Right lobe of liver (tissue), 6 donors: Measurements from ENCODE around the gene TSSK2. TPM values are rescaled to one million over a fixed set of nuclear protein-coding genes. Genes with fewer than 3 reads are reported as not detected.

Experiments used
- ATAC-seq, 4 donors: fragments of 200-7000 bp; cut with Tn5 transposase; one replicate each; pipeline ENCODE4 v1.9.1; 2020; ENCODE audit warnings: mild to moderate bottlenecking in 4 of 4, moderate library complexity in 4 of 4
- DNase-seq, 3 donors: peaks; one replicate each; pipeline ENCODE4 v3.0.0-alpha.2; 2020
- H3K27ac ChIP-seq, 3 donors: fragments of 200-600 bp; one replicate each; pipeline ENCODE4 v1.8.0; 2022
- H3K27me3 ChIP-seq, 2 donors: fragments of 200-600 bp; one replicate each; pipeline ENCODE4 v1.8.0; 2022
- H3K36me3 ChIP-seq, 4 donors: fragments of 200-600 bp; sonication (generic) in 1 of 4; one replicate each; pipeline versions ENCODE4 v1.5.1 to v1.8.0; 2017 to 2022; ENCODE audit warnings: control low read depth in 1 of 4
- H3K4me1 ChIP-seq, 4 donors: fragments of 200-600 bp; sonication (generic) in 1 of 4; one replicate each; pipeline versions ENCODE4 v1.5.1 to v1.8.0; 2017 to 2022; ENCODE audit warnings: control low read depth in 1 of 4
- H3K4me3 ChIP-seq, 3 donors: fragments of 200-600 bp; one replicate each; pipeline ENCODE4 v1.8.0; 2022
- H3K9me3 ChIP-seq, 4 donors: fragments of 200-600 bp; sonication (generic) in 1 of 4; one replicate each; pipeline versions ENCODE4 v1.5.1 to v1.8.0; 2017 to 2022; ENCODE audit warnings: control low read depth in 1 of 4
- POLR2A ChIP-seq: fragments of 450-650 bp; IDR thresholded peaks from one replicate; pipeline ENCODE4 v1.6.1; 2017; ENCODE audit warnings: antibody characterized with exemption, mild to moderate bottlenecking
- WGBS: methylation state at CpG from one replicate; pipeline ENCODE4 v1.1.6; 2018; ENCODE audit warnings: low coverage, low lambda C conversion rate; ENCODE audit not compliant: insufficient coverage; ENCODE audit errors: missing lambda C conversion rate; 5-methylcytosine and 5-hydroxymethylcytosine counted together
- intact Hi-C, 2 donors: fragments of 100-400 bp; cut with DNase I; formaldehyde crosslinking; loops; one replicate each; pipeline versions ENCODE4 v1.11.2 to v1.14.1; 2022
- total RNA-seq, 6 experiments: library from RNA; depleted of rRNA in 2 of 6; stranded (reverse); fragments of >200 nt in 2 of 6; fragmentation: NEBNext Ultra II Directional in 3 of 6; extraction: Animal tissue kit (Norgen Biotek cat#: 25700) in 3 of 6; gene quantifications; one replicate each; pipeline versions ENCODE4 v1.1.0 to v1.2.4, GENCODE V29; 2016 to 2023
- TF ChIP-seq, protein P1 (sequence below), 4 donors: fragments of 200-600 bp in 3 of 4; fragments of 450-650 bp in 1 of 4; IDR thresholded peaks; one replicate each; pipeline versions ENCODE4 v1.5.1 to v1.8.0; 2016 to 2022; ENCODE audit warnings: antibody characterized with exemption in 4 of 4, mild to moderate bottlenecking in 2 of 4
- donor health status: DM: no; HTN: yes; CAD: no.
- donor health status: DM: no; HTN: no; CAD: no.
- donor health status: DM: no; HTN: no; CAD: no.
- donor health status: DM: no; HTN: yes; CAD: no.
- donor health status: DM: no; HTN: yes; CAD: no.

TSSK2 gene
- total RNA-seq, 6 experiments from 2014 or later, result not detected

DNA sequence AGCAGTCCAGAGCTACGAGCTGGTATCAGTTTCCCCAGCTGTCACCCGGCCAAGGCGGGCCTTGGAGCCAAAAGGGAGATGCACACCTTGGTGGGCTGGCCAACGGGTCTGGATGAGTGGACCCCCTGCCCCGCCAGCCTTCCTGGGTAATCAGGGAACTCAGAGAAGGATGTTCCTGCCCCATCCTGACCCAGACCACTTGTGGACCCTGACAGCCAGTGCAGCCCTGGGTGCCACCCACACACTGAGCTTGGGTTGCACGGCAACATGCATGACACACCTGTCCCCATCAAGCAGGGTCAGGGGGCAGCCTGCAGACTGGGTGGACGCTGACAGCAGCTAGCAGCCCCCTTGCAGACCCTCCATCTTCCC lies 38.8 kb downstream of the TSSK2 start:
- no peak for TF ChIP-seq POLR2A
- TF ChIP-seq, protein P1, sequence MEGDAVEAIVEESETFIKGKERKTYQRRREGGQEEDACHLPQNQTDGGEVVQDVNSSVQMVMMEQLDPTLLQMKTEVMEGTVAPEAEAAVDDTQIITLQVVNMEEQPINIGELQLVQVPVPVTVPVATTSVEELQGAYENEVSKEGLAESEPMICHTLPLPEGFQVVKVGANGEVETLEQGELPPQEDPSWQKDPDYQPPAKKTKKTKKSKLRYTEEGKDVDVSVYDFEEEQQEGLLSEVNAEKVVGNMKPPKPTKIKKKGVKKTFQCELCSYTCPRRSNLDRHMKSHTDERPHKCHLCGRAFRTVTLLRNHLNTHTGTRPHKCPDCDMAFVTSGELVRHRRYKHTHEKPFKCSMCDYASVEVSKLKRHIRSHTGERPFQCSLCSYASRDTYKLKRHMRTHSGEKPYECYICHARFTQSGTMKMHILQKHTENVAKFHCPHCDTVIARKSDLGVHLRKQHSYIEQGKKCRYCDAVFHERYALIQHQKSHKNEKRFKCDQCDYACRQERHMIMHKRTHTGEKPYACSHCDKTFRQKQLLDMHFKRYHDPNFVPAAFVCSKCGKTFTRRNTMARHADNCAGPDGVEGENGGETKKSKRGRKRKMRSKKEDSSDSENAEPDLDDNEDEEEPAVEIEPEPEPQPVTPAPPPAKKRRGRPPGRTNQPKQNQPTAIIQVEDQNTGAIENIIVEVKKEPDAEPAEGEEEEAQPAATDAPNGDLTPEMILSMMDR (IDR thresholded peaks at IDR 0.05), result no peak
- H3K27ac ChIP-seq, result no peak overlapping the region
- H3K9me3 ChIP-seq, result no peaks in the 10 kb centered on the region
- no peaks in the 10 kb centered on the region for H3K36me3 ChIP-seq
- H3K4me1 ChIP-seq, result peaks cover 0 to 38% (median 10%) of the 10 kb centered on the region in 4 donors
- ATAC-seq (no peak), DNase-seq (no peak)
- intact Hi-C loops, result no loop called here
- H3K4me3 ChIP-seq, result no peak overlapping the region
- whole genome bisulfite sequencing, result 40% methylated on average over 1 of the region's 7 CpGs
- H3K27me3 ChIP-seq, result peaks cover 0 to 5% of the 10 kb centered on the region in 2 donors

DNA sequence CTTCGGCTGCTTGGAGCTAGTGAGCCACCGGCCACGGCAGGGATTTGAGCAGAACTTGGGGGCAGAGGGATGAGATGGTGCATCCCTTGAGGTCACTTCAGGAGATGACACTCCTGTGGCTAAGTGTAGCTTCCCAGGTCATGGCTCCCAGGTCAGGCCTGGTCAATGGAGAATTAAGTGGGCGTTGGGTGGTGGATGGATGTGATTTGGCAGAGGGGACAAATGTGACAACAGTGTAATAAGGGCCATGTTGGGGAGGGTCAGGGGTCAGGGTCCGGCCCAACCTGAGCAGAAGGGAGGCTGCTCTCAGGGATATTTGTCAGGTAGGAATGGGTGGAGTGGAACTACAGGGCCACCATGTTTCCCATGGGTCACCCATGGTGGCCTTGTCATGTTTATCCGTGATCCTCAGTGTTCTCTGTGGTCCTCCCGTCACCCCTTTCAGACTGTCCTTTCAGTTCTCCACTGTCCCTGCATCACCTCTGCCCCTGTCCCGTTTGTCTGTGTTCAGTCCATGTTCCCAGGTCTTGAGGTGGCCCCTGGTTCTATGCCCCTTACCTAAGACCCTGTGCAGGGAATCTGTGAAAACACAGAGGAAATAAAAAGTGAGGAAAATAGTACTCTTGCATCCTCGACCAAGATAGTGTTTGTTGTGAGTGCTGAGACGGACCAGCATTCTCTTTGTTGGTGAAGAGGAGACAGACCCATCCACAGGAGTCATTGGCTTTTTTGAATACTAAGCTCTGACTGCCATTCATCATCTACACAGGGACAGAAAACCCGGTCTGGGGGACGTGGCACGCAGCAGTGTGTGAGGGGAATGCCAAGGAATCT lies 41.3 kb downstream of the TSSK2 start:
- peak overlapping the region in 2 of 3 donors; percentile 85 to 86 for H3K27ac ChIP-seq
- H3K4me3 ChIP-seq, result peak overlapping the region; percentile 98 to 100 (median 100)
- no peaks in the 10 kb centered on the region for H3K36me3 ChIP-seq
- H3K4me1 ChIP-seq, result peaks cover 0 to 63% (median 27%) of the 10 kb centered on the region in 4 donors
- WGBS, result 52% methylated on average over 9 of the region's 13 CpGs
- ATAC-seq, result no peak
- no peak for DNase-seq
- TF ChIP-seq POLR2A, result no peak
- TF ChIP-seq, protein P1 (IDR thresholded peaks at IDR 0.05), result no peak
- peaks cover 0 to 5% of the 10 kb centered on the region in 2 donors for H3K27me3 ChIP-seq
- H3K9me3 ChIP-seq, result no peaks in the 10 kb centered on the region
- intact Hi-C loops, result no loop called here

DNA sequence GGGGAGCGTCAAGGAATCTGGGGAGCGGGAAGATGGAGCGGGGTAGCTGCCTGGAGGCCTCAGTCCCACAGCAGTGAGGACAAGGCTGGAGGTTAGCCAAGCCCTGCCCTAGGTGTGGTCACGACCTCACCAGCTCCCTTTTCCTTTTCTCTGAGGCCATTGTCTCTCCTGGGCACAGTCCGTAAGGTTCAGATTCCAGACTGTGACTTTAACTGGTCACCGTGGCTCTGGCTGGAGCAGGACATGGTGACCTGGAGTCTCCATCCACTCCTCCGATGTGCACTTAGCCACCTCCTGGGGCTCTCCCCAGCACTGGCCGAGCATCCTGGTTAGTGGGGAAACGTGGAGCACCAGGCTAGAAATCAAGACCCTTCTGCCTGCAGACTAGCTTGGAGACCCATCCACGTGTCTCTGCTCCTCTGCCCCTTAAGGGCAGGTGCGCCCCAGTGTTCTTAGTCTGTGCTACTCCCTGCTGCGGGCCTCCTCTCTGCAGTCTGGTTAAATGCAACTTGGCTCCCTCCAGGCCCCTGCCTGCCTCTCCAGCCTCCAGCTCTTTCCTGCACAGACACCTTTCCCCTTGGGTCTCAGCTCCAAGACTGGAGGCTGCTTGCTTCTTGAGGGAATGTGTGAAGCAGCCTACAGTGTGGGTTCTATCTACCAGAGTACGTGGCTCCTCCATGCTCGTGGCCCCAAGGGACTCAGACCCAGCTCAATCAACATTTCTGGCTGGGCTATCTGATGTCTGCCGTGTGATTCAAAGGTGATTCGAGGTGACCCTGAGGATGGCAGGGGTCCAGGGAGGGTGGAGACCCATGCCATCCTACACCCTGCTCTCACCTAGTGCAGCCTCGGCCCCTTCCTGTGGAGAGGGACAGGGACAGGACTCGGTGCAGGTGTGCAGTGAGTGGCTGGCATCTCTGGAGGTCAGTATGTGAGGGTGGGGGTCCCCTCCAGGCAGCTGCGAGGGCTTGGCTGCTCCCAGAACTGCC lies 42.2 kb downstream of the TSSK2 start:
- H3K4me1 ChIP-seq, result peaks cover 0 to 66% (median 28%) of the 10 kb centered on the region in 4 donors
- H3K27me3 ChIP-seq, result peaks cover 0 to 5% of the 10 kb centered on the region in 2 donors
- DNase-seq, result no peak
- 10% methylated on average over 5 of the region's 19 CpGs for WGBS
- no peak for ATAC-seq
- H3K4me3 ChIP-seq, result no peak overlapping the region
- intact Hi-C loops, result no loop called here
- peak overlapping the region in 1 of 3 donors; percentile 54 for H3K27ac ChIP-seq
- H3K36me3 ChIP-seq, result no peaks in the 10 kb centered on the region
- no peaks in the 10 kb centered on the region for H3K9me3 ChIP-seq
- TF ChIP-seq, protein P1 (IDR thresholded peaks at IDR 0.05), result no peak
- TF ChIP-seq POLR2A, result no peak

DNA sequence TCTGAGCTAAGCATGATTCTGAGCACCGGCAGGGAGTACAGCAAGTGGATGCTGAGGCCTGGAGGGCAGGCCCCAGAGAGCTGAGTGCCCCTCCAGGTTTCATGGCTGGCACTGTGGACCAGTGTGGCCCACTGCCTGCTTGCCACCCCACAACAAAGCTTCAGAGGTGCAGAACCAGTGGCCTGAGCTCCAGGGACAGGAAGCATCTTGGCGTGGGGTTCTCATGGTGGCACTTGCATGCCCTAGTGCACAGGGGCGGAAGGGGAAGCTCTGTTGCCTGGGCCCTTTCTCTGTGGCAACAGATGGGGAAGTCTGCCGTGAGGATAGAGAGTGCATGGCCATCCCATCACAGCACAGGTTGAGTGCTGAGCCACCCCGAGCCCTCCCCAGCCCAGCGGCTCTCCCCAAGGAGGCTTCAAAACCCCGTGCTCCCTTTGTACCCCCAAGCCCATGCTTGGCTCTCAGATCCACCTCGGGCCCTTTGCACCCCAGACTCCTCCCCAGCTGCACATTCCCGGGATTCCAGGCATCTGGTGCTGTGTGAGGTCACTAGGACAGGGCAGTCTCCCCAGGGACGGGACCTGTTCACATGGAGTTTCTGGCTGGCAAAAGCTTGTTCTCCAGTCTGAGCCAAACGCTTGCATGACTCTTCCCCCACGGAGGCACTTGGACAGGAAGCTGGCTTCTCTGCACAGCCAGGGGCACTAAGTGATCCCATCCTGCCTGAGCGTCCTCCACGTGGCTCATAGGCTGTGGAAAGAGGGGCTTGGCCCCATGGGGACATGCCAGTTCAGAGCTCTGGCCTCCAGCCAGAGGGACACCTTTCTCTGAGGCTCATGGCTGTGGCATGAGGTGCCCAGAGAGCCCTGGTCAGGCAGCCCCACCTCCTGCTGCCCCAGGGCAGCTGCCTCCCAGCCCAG lies 43.3 kb downstream of the TSSK2 start:
- TF ChIP-seq POLR2A, result peak; percentile 37
- TF ChIP-seq, protein P1 (IDR thresholded peaks at IDR 0.05), result no peak
- H3K27ac ChIP-seq, result peak overlapping the region in 2 of 3 donors; percentile 54 to 73
- no peaks in the 10 kb centered on the region for H3K36me3 ChIP-seq
- ATAC-seq (peak; percentile 0 to 18 (median 14)), DNase-seq (peak; percentile 66 to 89 (median 85))
- H3K4me1 ChIP-seq, result peaks cover 0 to 66% (median 28%) of the 10 kb centered on the region in 4 donors
- intact Hi-C loops, result loop anchor here in 1 of 2 donors (5.0 kb wide), 1 partner anchor 113 kb away; no protein-coding TSS in a partner anchor
- H3K27me3 ChIP-seq, result no peaks in the 10 kb centered on the region
- 11% methylated on average over 3 of the region's 14 CpGs for WGBS
- no peaks in the 10 kb centered on the region for H3K9me3 ChIP-seq
- H3K4me3 ChIP-seq, result no peak overlapping the region
